GM19025 (cell line): ENCODE data around the gene COL18A1.
"Not testable (repeated sequence)": the region's sequence is repeated elsewhere in the genome, so short reads cannot be mapped to it uniquely, and the experiment has no call there.

ENCODE experiments used
- ATAC-seq: cut with Tn5 transposase; IDR thresholded peaks from one replicate; pipeline ENCODE4 v1.9.1; 2021; ENCODE audit warnings: mild to moderate bottlenecking, low read depth, moderate library complexity; ENCODE audit not compliant: unreplicated experiment

COL18A1 gene

DNA sequence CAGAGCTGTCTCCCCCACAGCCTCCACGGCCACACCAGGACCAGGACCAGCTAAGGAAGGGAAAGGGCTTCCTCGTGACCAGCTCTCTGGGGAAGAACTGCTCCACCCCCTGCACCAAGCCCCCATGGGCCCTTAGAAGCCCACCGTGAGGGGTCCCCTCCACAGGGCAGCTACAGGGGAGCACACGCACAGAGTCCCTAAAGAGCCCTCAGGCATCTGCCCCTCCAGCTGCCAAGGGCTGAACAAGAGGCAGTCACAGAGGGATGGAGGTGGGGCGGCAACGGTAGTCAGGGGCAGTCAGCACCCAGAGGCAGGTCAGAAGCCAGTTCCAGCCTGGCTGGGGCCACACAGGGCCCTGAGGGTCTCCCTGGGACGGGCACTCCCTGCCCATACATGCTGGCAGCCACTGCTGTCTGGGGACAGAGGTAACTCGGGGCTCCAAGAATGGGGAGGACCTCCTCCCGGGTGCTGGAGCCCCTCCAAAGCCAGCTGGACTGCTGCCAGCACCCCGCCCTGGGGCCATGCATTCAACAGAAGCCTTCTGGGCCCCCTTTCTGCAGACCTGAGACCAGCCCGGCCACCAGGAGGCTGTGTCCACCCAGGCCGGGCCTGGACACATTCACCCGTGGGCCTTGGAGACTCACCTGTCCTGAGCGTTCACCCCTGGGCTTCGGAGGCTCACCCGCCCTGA, 118.6 kb downstream of the COL18A1 start:
- ATAC-seq: no peak

DNA sequence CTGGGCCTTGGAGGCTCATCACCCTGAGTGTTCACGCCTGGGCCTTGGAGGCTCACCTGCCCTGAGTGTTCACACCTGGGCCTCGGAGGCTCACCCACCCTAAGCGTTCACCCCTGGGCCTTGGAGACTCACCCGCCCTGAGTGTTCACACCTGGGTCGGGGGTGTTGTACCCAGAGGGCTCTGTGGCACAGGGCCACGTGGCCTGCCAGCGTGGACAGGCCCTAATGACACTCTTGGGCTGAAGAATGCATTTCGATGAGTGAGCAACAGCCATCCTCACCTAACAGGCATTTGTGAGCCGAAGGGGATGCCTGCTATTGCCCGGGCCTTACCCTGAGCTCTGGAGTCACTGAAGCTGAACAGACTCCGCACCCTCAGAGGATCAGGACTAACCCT, 119.8 kb downstream of the COL18A1 start:
- ATAC-seq: no peak

DNA sequence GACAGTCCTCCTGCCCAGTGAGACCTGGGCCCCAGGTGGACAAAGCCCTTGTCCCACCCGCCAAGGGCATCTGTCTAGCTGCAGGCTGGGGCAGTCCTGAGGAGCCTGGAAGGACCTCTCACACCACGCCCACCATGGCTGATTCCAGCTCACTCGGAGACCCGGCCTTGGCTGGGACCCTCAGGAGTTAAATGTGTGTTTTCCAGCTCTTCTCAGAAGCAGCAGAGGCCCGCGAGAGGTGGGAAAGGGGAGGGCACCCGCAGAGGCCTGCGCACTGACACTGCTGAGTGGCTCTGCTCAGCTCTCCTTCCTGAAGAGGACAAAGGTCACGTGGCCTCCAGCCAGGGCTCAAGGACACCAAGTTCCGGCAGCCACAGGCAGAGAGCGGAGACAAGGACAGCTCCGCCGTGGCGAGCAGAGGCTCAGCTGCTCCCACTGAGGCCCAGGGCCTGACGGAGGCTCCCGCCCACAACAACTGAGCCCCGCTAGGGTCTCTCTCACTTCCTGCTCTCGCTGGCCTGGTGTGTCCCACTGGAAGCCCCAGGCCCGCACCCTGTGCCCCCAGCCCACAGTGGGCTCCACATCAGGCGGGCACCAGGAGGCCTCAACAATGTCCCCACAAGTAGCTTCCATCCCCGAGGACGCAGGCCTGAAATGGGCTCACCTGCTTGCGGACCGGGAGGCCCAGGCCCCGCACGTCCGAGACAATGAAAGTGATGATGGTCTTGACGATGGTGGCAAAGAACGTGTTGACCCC, 120.4 kb downstream of the COL18A1 start:
- no peak for ATAC-seq

DNA sequence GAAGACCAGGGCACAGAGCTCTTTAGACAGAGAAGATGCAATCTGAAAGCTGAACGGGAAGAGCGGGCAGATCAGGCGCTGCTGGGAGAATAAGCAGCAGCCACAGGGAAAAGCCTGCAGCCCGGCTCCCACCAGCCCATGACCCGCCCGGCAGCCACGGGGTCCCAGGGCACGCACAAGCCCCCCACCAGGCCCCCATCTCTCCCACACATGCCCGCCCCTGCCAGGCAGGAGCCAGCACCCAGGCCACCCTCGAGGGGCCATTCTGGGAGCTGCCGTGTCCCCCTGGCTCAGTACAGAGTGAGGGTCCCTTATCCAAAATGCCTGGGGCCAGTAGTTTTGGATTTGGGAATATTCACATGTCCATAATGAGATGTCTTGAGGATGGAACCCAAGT, 120.9 kb downstream of the COL18A1 start:
- no peak for ATAC-seq

DNA sequence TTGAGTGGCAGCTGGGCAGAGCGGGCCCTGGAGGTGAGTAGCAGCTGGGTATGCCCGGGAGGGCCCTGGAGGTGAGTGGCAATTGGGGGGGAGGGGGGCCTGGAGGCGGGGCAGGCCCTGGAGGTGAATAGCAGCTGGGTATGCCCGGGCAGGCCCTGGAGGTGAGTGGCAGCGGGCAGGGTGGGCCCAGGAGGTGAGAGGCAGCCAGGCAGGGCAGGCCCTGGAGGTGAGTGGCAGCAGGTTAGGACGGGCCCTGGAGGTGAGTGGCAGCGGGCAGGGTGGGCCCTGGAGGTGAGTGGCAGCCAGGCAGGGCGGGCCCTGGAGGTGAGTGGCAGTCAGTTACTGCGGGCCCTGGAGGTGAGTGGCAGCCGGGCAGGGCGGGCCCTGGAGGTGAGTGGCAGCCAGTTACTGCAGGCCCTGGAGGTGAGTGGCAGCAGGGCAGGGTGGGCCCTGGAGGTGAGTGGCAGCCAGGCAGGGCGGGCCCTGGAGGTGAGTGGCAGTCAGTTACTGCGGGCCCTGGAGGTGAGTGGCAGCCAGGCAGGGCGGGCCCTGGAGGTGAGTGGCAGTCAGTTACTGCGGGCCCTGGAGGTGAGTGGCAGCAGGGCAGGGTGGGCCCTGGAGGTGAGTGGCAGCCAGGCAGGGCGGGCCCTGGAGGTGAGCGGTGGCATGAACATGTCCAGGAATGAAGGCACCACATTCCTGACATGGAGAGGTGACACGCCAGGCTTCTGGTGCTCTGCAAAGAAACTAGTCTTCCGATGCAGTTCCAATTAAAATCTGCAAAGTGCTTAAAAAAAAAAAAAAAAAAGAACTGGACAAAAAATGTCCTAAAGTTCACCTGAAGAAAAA, 122.4 kb downstream of the COL18A1 start:
- ATAC-seq: not testable (repeated sequence)

DNA sequence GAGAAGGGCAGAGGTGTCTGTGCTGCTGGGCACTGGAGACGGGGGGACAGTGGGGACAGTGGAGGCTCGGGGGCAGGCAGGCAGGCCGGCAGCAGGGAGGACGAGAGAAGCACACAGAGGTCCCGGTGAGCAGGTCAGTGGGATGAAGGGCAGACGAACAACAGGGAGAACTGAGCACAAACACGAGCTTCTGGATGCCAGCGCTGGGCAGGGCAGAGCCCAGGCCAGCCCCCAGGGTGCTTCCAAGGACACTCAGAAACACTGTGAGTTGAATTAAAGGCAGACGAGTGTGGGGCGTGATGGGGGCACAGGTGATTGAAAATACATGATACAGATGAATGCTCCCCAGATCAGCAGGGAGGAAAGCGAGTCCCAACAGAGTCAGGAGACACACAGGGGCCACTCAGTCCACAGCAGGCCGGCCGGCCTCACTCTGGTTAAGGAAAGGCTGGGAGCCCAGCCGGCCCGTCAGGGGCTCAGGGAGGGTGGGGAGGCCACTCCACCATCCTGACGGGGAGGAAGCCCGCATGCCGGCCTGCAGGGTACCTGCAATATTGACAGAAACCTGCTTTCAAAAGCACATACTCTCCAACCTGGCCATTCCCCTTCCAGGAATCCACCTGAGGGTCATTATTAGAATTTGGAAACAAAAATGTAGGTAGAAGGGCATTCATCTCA, 123.2 kb downstream of the COL18A1 start:
- no peak for ATAC-seq

DNA sequence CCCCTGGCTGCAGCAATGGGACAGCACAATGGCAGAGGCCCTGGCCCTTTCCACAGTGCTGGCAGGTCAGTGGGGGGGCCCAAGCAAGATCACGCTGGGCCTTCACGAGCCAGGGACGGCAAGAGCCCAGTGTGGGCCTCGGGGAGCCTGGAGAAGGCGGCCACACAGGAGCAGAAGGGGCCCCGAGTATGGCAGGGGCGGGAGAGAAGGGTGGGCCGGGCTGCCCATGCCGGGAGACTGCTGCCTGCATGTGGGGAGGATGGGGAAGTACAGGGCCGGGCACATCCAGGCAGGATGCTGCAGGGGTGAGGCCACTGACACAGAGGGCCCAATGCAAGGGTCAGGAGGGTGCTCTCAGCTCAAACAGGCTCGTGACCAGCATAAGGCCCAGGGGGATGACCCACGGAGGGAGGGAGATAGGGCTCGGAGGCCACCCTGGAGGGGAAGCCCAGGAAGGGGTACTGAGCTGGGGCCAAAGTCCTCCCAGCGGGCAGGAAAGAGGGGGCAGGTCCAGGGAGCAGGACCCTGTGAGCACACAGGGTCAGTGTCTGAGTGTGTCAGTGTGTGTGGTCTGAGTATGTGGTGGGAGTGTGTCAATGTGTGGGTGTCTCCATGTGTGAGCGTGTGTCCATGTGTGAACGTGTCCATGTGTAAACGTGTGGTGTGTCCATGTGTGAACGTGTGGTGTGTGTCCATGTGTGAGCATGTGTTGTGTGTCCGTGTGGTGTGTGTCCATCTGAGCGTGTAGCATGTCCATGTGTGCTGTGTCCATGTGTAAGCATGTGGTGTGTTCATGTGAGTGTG, 124.2 kb downstream of the COL18A1 start:
- no peak for ATAC-seq

DNA sequence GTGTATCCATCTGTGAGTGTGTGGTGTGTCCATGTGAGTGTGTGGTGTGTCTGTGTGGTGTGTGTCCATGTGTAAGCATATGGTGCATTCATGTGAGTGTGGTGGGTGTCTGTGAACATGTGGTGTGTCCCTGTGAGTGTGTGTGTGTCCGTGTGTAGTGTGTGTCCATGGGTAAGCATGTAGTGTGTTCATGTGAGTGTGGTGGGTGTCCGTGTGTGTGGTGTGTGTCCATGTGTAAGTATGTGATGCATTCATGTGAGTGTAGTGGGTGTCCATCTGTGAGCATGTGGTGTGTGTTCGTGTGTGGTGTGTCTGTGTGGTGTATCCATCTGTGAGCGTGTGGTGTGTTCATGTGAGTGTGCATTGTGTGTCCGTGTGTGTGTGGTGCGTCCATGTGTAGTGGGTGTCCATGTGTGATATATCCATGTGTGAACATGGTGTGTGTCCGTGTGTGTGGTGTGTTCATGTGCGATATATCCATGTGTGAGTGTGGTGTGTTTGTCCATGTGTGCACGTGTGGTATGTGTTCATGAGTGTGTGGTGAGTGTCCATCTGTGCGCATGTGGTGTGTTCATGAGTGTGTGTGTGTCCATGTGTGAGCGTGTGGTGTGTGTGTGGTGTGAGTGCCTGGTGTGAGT, 124.9 kb downstream of the COL18A1 start:
- no peak for ATAC-seq

DNA sequence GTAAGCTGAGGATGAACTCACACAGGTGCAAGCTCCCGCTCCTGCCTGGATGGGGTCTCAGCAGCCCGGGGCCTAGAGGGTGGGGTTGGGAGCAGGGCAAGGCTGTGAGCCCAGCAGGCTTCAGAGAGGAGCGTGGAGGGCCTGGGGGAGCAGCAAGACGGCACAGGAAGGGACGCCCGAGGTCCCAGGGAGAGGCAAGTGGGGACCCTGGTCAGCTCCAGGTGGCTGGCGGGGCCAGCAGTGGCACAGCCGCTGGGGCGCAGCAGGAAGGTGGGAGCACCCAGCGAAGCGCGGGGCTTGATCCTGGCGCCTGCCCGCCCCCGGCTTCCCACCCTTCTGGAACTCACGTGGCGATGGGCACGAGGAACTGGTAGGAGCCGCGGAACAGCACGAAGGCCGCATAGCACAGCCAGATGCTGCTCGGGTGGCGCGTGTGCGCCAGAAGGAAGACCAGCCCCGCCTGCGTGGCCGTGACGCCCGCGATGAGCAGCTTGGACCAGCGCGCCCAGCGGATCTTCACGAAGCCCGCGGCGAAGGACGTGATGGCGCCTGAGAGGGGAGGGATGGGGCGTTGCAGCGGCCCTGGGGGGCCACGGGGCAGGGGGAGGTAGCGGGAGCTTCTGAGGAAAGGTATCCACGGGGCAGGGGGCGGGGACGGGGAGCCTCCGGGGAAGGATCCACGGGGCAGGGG, 125.6 kb downstream of the COL18A1 start:
- no peak for ATAC-seq

DNA sequence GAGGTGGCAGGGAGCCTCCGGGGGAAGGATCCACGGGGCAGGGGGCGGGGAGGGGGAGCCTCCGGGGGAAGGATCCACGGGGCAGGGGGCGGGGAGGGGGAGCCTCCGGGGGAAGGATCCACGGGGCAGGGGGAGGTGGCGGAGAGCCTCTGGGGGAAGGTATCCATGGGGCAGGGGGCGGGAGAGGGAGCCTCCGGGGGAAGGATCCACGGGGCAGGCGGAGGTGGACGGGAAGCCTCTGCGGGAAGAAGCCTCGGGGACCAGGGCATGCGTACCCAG, 126.1 kb downstream of the COL18A1 start:
- not testable (repeated sequence) for ATAC-seq

DNA sequence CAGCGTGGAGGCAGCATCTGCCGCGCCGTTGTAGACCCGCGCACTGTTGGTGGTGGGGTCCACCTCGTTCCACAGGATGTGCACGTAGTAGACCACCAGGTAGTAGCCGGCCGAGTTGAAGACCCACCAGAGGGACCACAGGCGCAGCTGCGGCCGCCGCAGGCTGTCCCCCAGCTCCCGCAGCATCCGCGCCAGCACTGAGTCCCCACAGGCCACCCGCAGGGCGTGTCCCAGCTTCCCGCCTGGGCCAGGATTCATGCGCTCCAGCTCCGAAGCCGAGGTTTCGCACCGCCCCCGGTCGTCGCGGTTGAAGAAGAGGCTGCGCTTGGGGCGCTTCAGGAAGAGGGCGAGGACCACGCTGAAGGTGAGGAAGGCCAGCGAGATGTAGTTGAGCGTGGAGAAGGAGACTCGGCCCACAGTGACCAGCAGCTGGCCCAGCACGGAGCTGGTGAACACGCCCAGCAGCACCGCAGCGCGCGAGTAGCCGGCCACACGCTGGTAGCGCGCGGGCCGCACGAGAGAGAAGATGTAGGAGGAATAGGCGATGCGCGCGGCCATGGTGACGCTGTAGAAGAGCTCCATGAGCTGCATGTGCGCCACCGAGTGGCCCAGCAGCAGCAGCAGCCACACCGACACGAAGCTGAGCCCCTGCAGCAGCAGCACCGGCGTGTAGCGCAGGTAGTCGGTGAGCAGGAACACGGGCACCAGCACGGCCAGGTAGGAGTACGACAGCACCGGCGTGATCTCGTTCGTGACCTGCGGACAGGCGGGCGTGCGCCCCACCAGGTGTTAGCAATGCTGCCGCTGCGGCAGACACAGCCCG, 126.6 kb downstream of the COL18A1 start:
- no peak for ATAC-seq

DNA sequence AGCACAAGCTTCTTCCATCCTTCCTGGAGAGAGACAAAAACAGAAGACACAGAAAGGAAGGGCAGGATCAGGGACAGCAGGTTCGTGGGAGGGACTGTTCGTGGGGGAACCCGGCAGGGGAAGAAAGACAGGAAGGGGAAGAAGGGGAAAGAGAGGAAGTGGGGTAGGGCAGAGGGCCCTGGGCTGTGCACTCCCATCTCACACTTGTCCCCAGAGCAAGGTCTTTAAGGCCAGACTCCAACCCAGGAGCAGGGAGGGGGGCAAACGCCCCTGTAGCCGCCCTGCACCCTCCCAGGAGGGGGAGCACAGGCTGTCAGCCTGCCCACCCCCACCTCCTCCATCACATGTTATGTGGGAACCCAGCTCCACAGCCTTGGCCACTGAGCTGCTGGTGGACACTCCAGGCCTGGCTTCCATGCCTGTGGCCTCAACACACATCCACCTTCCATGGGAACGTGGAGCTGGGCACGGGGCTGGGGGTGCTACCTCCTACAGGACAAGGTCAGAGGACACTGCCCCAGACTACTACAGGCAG, 127.9 kb downstream of the COL18A1 start:
- ATAC-seq: no peak

DNA sequence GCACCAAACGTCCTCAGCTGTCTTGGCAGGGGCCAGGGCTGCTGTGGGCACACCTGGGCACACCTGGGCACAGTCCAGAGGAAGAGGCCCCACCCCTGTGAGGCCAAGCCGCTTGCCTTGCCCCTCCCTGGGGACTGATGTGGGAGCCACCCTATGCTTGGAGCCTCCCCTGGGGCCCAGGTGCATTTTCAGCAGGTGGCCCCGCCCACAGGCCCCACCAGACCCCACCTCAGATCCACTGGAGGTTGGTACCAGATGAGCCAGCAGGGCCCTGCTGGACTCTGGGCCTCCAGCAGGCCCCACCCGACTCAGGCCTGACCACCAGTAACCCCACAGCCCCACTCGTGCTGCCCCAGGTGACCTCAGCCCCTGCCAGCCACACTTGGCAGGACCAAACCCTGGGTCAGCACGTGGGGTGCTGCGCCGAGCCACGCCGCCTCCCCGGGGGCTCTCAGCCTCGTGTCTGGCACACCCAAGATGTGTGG, 128.4 kb downstream of the COL18A1 start:
- ATAC-seq: no peak

DNA sequence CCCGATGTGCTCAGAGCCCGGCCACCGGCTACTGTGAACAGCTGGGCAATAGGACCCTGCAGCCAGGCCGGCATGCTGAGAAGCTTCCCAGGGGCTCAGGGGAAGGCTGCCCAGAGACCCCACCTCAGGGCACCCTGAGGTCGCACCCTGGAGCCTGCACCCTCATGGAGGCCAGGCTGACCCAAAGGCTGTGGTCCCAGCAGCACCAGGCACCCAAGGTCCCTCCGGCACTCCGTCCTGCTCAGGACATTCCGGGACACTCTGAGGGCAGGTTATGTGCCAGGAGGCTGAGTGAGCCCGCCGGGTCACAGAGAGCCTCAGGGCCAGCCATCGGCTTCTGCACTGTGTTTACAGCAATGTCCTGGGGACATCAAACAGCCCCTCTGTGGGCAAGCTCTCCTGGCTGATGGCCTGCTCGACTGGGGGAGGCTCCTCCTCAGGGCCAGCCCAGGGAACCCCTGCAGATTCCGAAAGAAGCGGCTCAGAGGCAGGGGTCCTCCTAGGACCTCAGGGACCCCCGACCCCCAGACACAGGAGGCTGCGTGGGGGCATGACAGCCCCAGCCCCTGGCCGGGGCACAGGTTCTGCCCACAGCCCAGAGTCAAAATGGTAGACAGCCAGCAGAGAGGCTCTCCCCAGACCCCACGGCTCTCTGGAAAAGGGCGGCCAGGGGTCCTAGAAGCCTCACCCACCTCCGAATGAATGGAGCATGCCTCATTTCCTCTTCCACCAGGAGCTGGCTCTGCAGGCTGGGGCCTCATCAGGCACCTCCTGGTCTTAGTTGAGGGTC, 129.1 kb downstream of the COL18A1 start:
- ATAC-seq: no peak

DNA sequence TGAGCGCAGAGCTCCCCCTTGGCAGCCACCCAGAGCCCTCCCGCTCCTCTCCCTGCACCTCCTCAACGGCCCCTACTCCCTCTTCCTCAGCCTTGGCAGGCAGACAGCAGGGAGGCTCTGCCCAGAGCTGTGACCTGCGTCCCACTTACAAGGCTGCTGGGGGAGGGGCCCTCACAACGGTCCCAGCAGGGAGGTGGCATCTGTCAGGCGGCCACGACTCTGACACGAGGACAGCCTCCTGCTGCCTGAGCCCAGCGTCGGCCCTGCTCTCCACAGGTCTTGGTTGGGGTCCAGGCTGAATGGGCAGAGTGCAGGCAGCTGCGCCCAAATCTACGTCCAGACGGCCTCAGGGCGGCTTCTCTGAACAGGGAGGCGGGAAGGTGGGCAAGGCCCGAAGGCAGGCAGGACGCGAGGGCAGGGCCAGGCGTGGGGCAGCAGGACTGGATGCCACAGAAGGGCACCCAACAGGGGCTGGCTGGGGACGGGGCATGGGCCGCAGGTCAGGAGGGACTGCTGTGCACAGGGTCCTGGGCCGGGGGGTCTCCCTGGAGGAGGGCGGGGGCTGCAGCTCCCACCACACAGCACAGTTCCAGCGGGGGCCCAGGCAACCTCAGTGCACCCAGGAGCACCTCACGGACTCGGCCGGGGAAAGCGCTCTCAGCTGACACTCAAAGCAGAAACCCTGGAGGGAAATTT, 129.8 kb downstream of the COL18A1 start:
- ATAC-seq: no peak

DNA sequence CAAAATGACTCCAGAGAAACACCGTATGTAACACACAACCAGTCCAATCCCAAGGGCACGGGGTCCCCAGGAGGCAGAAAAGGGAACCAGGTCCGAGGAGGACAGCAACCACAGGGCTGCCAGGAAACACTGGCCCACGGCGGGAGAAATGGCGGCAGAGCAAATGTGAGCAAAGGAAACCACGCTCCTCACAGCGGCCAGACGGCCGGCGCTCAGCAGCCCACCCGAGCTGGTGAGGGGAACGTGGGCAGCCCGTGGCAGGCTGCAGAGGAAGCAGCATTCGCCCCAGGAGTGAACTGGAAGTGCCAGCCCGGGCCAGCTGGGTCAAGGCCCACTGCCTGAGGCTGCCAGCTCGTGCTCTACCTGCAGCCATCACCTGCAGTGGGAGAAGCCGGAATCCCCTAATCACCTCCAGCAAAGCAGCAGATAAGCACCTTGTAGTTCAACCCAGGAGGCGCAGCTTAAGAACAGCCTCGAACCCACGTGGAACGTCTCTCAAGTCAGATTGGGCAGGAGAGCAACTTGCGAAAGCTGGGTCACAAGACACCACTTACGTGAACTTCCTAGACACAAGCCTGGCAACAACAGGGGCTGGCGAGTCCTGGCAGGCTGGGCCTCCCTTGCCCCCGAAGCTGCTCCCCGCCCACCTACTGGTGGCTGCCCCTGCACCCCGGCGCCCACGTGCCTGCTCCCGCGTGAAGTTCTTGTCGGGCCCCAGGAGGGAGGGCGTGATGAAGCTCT, 130.5 kb downstream of the COL18A1 start:
- no peak for ATAC-seq
